Measurements from ENCODE around the gene SLC25A29. TPM values are rescaled to one million over a fixed set of nuclear protein-coding genes. Genes with fewer than 3 reads are reported as not detected.

Gene SLC25A29
- total RNA-seq, 1 donor: 19.9 TPM

DNA sequence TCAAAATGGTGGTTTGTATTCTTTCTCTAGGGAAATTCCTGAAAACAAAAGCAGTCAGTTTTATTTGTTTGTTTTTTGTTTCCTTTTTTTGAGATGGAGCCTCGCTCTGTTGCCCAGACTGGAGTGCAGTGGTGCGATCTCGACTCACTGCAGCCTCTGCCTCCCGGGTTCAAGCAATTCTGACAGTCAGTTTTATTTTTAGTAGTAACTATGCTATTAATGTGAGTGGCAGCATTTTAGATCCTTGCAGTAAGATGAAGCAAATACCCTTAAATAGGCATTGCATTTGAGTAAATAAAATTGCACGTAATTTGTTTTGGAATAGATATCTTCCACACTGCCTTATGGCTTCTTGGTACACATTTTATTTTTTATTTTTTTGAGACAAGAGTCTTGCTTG lies 43.7 kb downstream of the SLC25A29 start:
- Histone ChIP-seq H4K20me1 (ENCODE audit: insufficient read depth, low read length) (peaks cover 59% of the 10 kb centered on the region), H3K27me3 (ENCODE audit: insufficient read depth, low read length) (no peaks in the 10 kb centered on the region), H3K4me2 (ENCODE audit: insufficient read depth, low read length) (no peak overlapping the region), H3K36me3 (ENCODE audit: insufficient read depth, low read length) (peaks cover 10% of the 10 kb centered on the region), H3K4me3 (ENCODE audit: insufficient read depth, low read length) (no peak overlapping the region), H3K79me2 (ENCODE audit: insufficient read depth, low read length) (peaks cover 95% of the 10 kb centered on the region), H3K27ac (ENCODE audit: low read depth, low read length) (no peak overlapping the region), H3K4me1 (ENCODE audit: insufficient read depth, low read length) (peaks cover 14% of the 10 kb centered on the region), H2AFZ (ENCODE audit: low read length) (no peak overlapping the region), H3K9me3 (ENCODE audit: low read depth, low read length) (no peaks in the 10 kb centered on the region)
- DNase-seq (ENCODE audit: insufficient read length, low spot score, missing footprints): no peak
- TF ChIP-seq, protein P1, sequence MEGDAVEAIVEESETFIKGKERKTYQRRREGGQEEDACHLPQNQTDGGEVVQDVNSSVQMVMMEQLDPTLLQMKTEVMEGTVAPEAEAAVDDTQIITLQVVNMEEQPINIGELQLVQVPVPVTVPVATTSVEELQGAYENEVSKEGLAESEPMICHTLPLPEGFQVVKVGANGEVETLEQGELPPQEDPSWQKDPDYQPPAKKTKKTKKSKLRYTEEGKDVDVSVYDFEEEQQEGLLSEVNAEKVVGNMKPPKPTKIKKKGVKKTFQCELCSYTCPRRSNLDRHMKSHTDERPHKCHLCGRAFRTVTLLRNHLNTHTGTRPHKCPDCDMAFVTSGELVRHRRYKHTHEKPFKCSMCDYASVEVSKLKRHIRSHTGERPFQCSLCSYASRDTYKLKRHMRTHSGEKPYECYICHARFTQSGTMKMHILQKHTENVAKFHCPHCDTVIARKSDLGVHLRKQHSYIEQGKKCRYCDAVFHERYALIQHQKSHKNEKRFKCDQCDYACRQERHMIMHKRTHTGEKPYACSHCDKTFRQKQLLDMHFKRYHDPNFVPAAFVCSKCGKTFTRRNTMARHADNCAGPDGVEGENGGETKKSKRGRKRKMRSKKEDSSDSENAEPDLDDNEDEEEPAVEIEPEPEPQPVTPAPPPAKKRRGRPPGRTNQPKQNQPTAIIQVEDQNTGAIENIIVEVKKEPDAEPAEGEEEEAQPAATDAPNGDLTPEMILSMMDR (IDR thresholded peaks at IDR 0.05; ENCODE audit: extremely low read depth, low read depth, low read length): no peak

- no peaks in the 10 kb centered on the region for H3K27me3 ChIP-seq (ENCODE audit: insufficient read depth, low read length)
- H3K9me3 ChIP-seq (ENCODE audit: low read depth, low read length): no peaks in the 10 kb centered on the region
- TF ChIP-seq, protein P1 (IDR thresholded peaks at IDR 0.05; ENCODE audit: extremely low read depth, low read depth, low read length): no peak
- H3K79me2 ChIP-seq (ENCODE audit: insufficient read depth, low read length): peaks cover 97% of the 10 kb centered on the region
- no peak overlapping the region for H3K4me3 ChIP-seq (ENCODE audit: insufficient read depth, low read length)
- H3K4me2 ChIP-seq (ENCODE audit: insufficient read depth, low read length): no peak overlapping the region
- no peak for DNase-seq (ENCODE audit: insufficient read length, low spot score, missing footprints)
- peaks cover 14% of the 10 kb centered on the region for H3K4me1 ChIP-seq (ENCODE audit: insufficient read depth, low read length)
- peaks cover 62% of the 10 kb centered on the region for H4K20me1 ChIP-seq (ENCODE audit: insufficient read depth, low read length)
- no peak overlapping the region for H3K27ac ChIP-seq (ENCODE audit: low read depth, low read length)
- H2AFZ ChIP-seq (ENCODE audit: low read length): no peak overlapping the region
- peaks cover 10% of the 10 kb centered on the region for H3K36me3 ChIP-seq (ENCODE audit: insufficient read depth, low read length)
Measured at GRCh38 chr14:100261621-100262020, 44.6 kb downstream of the SLC25A29 start.

DNA sequence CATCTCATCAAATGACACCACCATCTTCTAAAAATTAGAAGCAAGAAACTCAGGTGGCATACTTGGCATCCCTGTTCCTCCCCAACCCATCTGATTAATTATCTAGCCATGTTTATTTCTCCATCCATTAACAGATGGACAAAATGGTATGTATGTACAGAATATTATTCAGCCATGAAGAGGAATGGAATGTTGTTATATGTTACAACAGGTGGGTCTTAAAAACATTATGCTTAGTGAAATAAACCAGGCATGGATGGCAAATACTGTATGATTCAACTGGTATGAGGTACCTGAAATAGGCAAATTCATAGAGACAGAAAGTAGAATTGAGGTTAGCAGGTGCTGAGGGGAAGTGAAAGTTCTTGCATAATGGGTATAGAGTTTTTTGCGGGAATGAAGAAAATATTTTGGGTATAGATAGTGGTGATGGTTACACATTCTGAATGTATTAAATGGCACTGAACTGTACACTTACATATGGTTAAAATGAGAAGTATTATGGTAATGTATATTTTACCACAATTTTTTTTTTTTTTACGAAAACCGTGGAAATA lies 49.8 kb downstream of the SLC25A29 start:
- TF ChIP-seq, protein P1 (IDR thresholded peaks at IDR 0.05; ENCODE audit: extremely low read depth, low read depth, low read length): no peak
- Histone ChIP-seq H2AFZ (ENCODE audit: low read length) (no peak overlapping the region), H3K9me3 (ENCODE audit: low read depth, low read length) (no peaks in the 10 kb centered on the region), H3K79me2 (ENCODE audit: insufficient read depth, low read length) (peaks cover 97% of the 10 kb centered on the region), H3K36me3 (ENCODE audit: insufficient read depth, low read length) (no peaks in the 10 kb centered on the region), H3K4me3 (ENCODE audit: insufficient read depth, low read length) (no peak overlapping the region), H3K27ac (ENCODE audit: low read depth, low read length) (no peak overlapping the region), H3K4me1 (ENCODE audit: insufficient read depth, low read length) (no peaks in the 10 kb centered on the region), H4K20me1 (ENCODE audit: insufficient read depth, low read length) (peaks cover 74% of the 10 kb centered on the region), H3K4me2 (ENCODE audit: insufficient read depth, low read length) (no peak overlapping the region), H3K27me3 (ENCODE audit: insufficient read depth, low read length) (no peaks in the 10 kb centered on the region)
- no peak for DNase-seq (ENCODE audit: insufficient read length, low spot score, missing footprints)

DNA sequence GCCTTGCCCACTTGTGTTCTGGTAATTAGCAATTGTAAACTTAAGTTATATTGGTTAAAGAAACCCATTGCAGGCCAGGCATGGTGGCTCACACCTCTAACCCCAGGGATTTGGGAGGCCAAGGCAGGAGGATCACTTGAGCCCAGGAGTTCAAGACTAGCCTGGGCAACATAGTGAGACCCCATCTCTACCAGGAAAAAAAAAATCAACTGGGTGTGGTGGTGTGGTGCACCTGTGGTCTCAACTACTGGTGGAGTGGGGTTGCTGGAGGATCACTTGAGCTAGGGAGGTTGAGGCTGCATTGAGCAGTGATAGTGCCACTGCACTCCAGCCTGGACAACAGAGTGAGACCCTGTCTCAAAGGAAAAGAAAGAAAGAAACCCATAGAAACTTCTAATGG lies 53.6 kb downstream of the SLC25A29 start:
- TF ChIP-seq, protein P1 (IDR thresholded peaks at IDR 0.05; ENCODE audit: extremely low read depth, low read depth, low read length): no peak
- H3K27me3 ChIP-seq (ENCODE audit: insufficient read depth, low read length): no peaks in the 10 kb centered on the region
- no peaks in the 10 kb centered on the region for H3K9me3 ChIP-seq (ENCODE audit: low read depth, low read length)
- H3K4me3 ChIP-seq (ENCODE audit: insufficient read depth, low read length): no peak overlapping the region
- H4K20me1 ChIP-seq (ENCODE audit: insufficient read depth, low read length): peaks cover 79% of the 10 kb centered on the region
- no peak overlapping the region for H3K27ac ChIP-seq (ENCODE audit: low read depth, low read length)
- H2AFZ ChIP-seq (ENCODE audit: low read length): no peak overlapping the region
- H3K4me1 ChIP-seq (ENCODE audit: insufficient read depth, low read length): no peaks in the 10 kb centered on the region
- peaks cover 98% of the 10 kb centered on the region for H3K79me2 ChIP-seq (ENCODE audit: insufficient read depth, low read length)
- H3K36me3 ChIP-seq (ENCODE audit: insufficient read depth, low read length): no peaks in the 10 kb centered on the region
- no peak for DNase-seq (ENCODE audit: insufficient read length, low spot score, missing footprints)
- H3K4me2 ChIP-seq (ENCODE audit: insufficient read depth, low read length): no peak overlapping the region

All from osteoblast (primary cell).